ENCODE results near the gene C2orf72.
A peak's percentile ranks its signal among the peaks of the same experiment; 100 is the strongest.
"Not testable (repeated sequence)": the region's sequence is repeated elsewhere in the genome, so short reads cannot be mapped to it uniquely, and the experiment has no call there.

Gene C2orf72

GRCh38 chr2:231037202-231037730, at the start of gene C2orf72:
Gene C2orf72, plus strand, starts transcription at chr2:231037523. Its CDS starts 43 bp downstream, at chr2:231037566.
- H3K4me3 ChIP-seq (ENCODE audit: low read depth, low read length) = peak within 1 kb of the TSS; percentile 43

GRCh38 chr2:230989731-230990130, 47.6 kb upstream of the C2orf72 start:
- no peak for DNase-seq (ENCODE audit: low read depth)
- H3K4me3 ChIP-seq (ENCODE audit: low read depth, low read length) = no peak overlapping the region

More at GRCh38 chr2:231037202-231037730, at the start of gene C2orf72:
- no peak for DNase-seq (ENCODE audit: low read depth)

- no peak for DNase-seq (ENCODE audit: low read depth)
- H3K4me3 ChIP-seq (ENCODE audit: low read depth, low read length) = no peak overlapping the region
Observed at GRCh38 chr2:230990131-230990898, 47.0 kb upstream of the C2orf72 start.

- DNase-seq (ENCODE audit: low read depth) = no peak
- H3K4me3 ChIP-seq (ENCODE audit: low read depth, low read length) = no peak overlapping the region
Observed at GRCh38 chr2:230990899-230991150, 46.5 kb upstream of the C2orf72 start.

GRCh38 chr2:230991598-230991997, 45.7 kb upstream of the C2orf72 start:
- no peak overlapping the region for H3K4me3 ChIP-seq (ENCODE audit: low read depth, low read length)
- DNase-seq (ENCODE audit: low read depth) = no peak

GRCh38 chr2:230995821-230996220, 41.5 kb upstream of the C2orf72 start, which contains the start of gene SPATA3:
Gene SPATA3, plus strand, starts transcription at chr2:230996121. Its CDS starts 113 bp downstream, at chr2:230996234.
- DNase-seq (ENCODE audit: low read depth) = no peak
- no peak within 1 kb of the TSS for H3K4me3 ChIP-seq (ENCODE audit: low read depth, low read length)

- H3K4me3 ChIP-seq (ENCODE audit: low read depth, low read length) = no peak overlapping the region
- no peak for DNase-seq (ENCODE audit: low read depth)
Observed at GRCh38 chr2:230996661-230997060, 40.7 kb upstream of the C2orf72 start.

GRCh38 chr2:230998882-230999281, 38.4 kb upstream of the C2orf72 start:
- no peak overlapping the region for H3K4me3 ChIP-seq (ENCODE audit: low read depth, low read length)
- DNase-seq (ENCODE audit: low read depth) = no peak

- H3K4me3 ChIP-seq (ENCODE audit: low read depth, low read length) = no peak overlapping the region
- no peak for DNase-seq (ENCODE audit: low read depth)
Observed at GRCh38 chr2:230999477-230999876, 37.8 kb upstream of the C2orf72 start.

GRCh38 chr2:231000211-231000904, 37.0 kb upstream of the C2orf72 start:
- DNase-seq (ENCODE audit: low read depth) = no peak
- no peak overlapping the region for H3K4me3 ChIP-seq (ENCODE audit: low read depth, low read length)

GRCh38 chr2:231001036-231001435, 36.3 kb upstream of the C2orf72 start:
- DNase-seq (ENCODE audit: low read depth) = no peak
- no peak overlapping the region for H3K4me3 ChIP-seq (ENCODE audit: low read depth, low read length)

- no peak overlapping the region for H3K4me3 ChIP-seq (ENCODE audit: low read depth, low read length)
- DNase-seq (ENCODE audit: low read depth) = no peak
Observed at GRCh38 chr2:231001921-231002320, 35.4 kb upstream of the C2orf72 start.

- DNase-seq (ENCODE audit: low read depth) = no peak
- no peak overlapping the region for H3K4me3 ChIP-seq (ENCODE audit: low read depth, low read length)
Observed at GRCh38 chr2:231002641-231003040, 34.7 kb upstream of the C2orf72 start.

- no peak overlapping the region for H3K4me3 ChIP-seq (ENCODE audit: low read depth, low read length)
- DNase-seq (ENCODE audit: low read depth) = no peak
Observed at GRCh38 chr2:231003186-231003585, 34.1 kb upstream of the C2orf72 start.

- DNase-seq (ENCODE audit: low read depth); H3K4me3 ChIP-seq (ENCODE audit: low read depth, low read length): not testable (repeated sequence)
Observed at GRCh38 chr2:231004930-231005329, 32.4 kb upstream of the C2orf72 start.

GRCh38 chr2:231007286-231008098, 29.8 kb upstream of the C2orf72 start:
- no peak for DNase-seq (ENCODE audit: low read depth)

GRCh38 chr2:231008131-231008530, 29.2 kb upstream of the C2orf72 start:
- DNase-seq (ENCODE audit: low read depth) = no peak

More at GRCh38 chr2:231007286-231008098, 29.8 kb upstream of the C2orf72 start:
- no peak overlapping the region for H3K4me3 ChIP-seq (ENCODE audit: low read depth, low read length)

GRCh38 chr2:231009236-231009919, 27.9 kb upstream of the C2orf72 start:
- no peak for DNase-seq (ENCODE audit: low read depth)
- no peak overlapping the region for H3K4me3 ChIP-seq (ENCODE audit: low read depth, low read length)

More at GRCh38 chr2:231008131-231008530, 29.2 kb upstream of the C2orf72 start:
- no peak overlapping the region for H3K4me3 ChIP-seq (ENCODE audit: low read depth, low read length)

- DNase-seq (ENCODE audit: low read depth) = no peak
- H3K4me3 ChIP-seq (ENCODE audit: low read depth, low read length) = no peak overlapping the region
Observed at GRCh38 chr2:231010201-231010730, 27.1 kb upstream of the C2orf72 start.
